Endodermal cell (in vitro differentiated cells): ENCODE measurements around the gene BCL11B. TPM values are rescaled to one million over a fixed set of nuclear protein-coding genes. Genes with fewer than 3 reads are reported as not detected.

ENCODE experiments used
- DNase-seq: peaks from one replicate; pipeline ENCODE4 v3.0.0-alpha.2; 2017
- H3K27ac ChIP-seq: 2 replicates; pipeline ENCODE4 v1.5.1; 2013; ENCODE audit warnings: mild to moderate bottlenecking, low read depth, low read length, moderate library complexity
- H3K27me3 ChIP-seq: 2 replicates; pipeline ENCODE4 v1.6.1; 2013; ENCODE audit warnings: mild to moderate bottlenecking, low read length, moderate library complexity; ENCODE audit not compliant: insufficient read depth, control insufficient read depth, poor library complexity, severe bottlenecking
- H3K36me3 ChIP-seq: 2 replicates; pipeline ENCODE4 v1.7.0; 2013; ENCODE audit warnings: mild to moderate bottlenecking, low read length, moderate library complexity; ENCODE audit not compliant: control insufficient read depth, insufficient read depth
- H3K4me1 ChIP-seq: one replicate; pipeline ENCODE4 v1.7.0; 2013; ENCODE audit warnings: low read length; ENCODE audit not compliant: control insufficient read depth, insufficient read depth
- H3K4me3 ChIP-seq: 2 replicates; pipeline ENCODE4 v1.5.1; 2013; ENCODE audit warnings: mild to moderate bottlenecking, low read length, moderate library complexity
- H3K9ac ChIP-seq: 2 replicates; pipeline ENCODE4 v1.6.1; 2013; ENCODE audit warnings: mild to moderate bottlenecking, low read length, moderate library complexity; ENCODE audit not compliant: poor library complexity, severe bottlenecking; ENCODE audit errors: extremely low read depth
- H3K9me3 ChIP-seq: 2 replicates; pipeline ENCODE4 v1.6.1; 2013; ENCODE audit warnings: mild to moderate bottlenecking, low read length, moderate library complexity; ENCODE audit not compliant: control insufficient read depth
- H3K27ac Mint-ChIP-seq: 2 replicates; pipeline ENCODE4 v1.8.0; 2020; ENCODE audit warnings: mixed read lengths
- H3K27me3 Mint-ChIP-seq: 2 replicates; pipeline ENCODE4 v1.8.0; 2021; ENCODE audit warnings: mild to moderate bottlenecking, mixed read lengths; ENCODE audit not compliant: insufficient read depth
- H3K36me3 Mint-ChIP-seq: 2 replicates; pipeline ENCODE4 v1.8.0; 2020; ENCODE audit warnings: low read depth, mixed read lengths
- H3K4me1 Mint-ChIP-seq: 2 replicates; pipeline ENCODE4 v1.8.0; 2020; ENCODE audit warnings: mixed read lengths
- H3K4me3 Mint-ChIP-seq: 2 replicates; pipeline ENCODE4 v1.8.0; 2020; ENCODE audit warnings: mild to moderate bottlenecking, moderate library complexity, mixed read lengths
- H3K9me3 Mint-ChIP-seq: 2 replicates; pipeline ENCODE4 v1.8.0; 2020; ENCODE audit warnings: mild to moderate bottlenecking, mixed read lengths
- WGBS, 2 experiments: methylation state at CpG; one replicate each; pipeline versions ENCODE4 v1.1.5 to v1.1.7; 2013; ENCODE audit warnings: missing lambda C conversion rate in 2 of 2, mixed read lengths in 1 of 2; ENCODE audit not compliant: insufficient coverage in 1 of 2, insufficient read length in 1 of 2; 5-methylcytosine and 5-hydroxymethylcytosine counted together
- total RNA-seq, 2 donors: library from RNA; stranded (reverse); fragmentation: NEBNext Ultra II Directional in 1 of 2; extraction: Animal tissue kit (Norgen Biotek cat#: 25700) in 1 of 2; gene quantifications; 2 replicates in 1 of 2; 3 replicates in 1 of 2; pipeline ENCODE4 v1.2.1, GENCODE V29; 2021
- TF ChIP-seq, protein P1 (sequence below): fragments of 200-600 bp; sonication (generic); conservative IDR thresholded peaks from 2 replicates; pipeline ENCODE4 v1.5.0; 2021; ENCODE audit warnings: antibody characterized with exemption, mild to moderate bottlenecking

BCL11B gene
- total RNA-seq, 2 donors from 2014 or later: 5.7 to 6.0 TPM

DNA sequence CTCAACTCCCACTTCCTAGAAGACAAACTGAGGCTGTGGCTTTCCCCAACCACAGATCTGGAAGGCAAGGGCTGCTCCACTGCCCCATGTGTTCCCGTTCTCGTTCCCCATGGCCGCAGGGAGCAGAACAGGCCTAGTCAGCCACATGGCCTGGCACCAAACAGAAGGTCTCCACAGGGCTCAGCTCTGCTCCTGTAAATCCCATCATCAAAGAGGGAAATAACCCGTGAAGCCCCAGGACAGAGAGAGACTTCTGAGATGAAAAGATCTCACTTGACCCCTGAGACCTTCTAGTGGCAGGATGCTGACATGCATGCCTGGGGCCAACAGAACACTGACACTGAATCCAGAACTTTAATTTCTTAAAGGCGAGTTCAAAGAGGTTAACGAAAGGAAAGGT is 68.9 kb downstream of the BCL11B start:
- Mint-ChIP-seq H3K4me1 (peaks cover 8% of the 10 kb centered on the region), H3K27ac (no peak overlapping the region), H3K4me3 (no peak overlapping the region), H3K27me3 (no peaks in the 10 kb centered on the region), H3K36me3 (peaks cover 6% of the 10 kb centered on the region), H3K9me3 (no peaks in the 10 kb centered on the region)
- Histone ChIP-seq H3K27me3 (no peaks in the 10 kb centered on the region), H3K27ac (no peak overlapping the region), H3K4me3 (no peak overlapping the region), H3K4me1 (no peaks in the 10 kb centered on the region), H3K9me3 (no peaks in the 10 kb centered on the region), H3K36me3 (peaks cover 11% of the 10 kb centered on the region), H3K9ac (no peak overlapping the region)
- 89 to 98% methylated on average over 5 to 6 of the region's 6 CpGs for WGBS, 2 experiments
- TF ChIP-seq, protein P1, sequence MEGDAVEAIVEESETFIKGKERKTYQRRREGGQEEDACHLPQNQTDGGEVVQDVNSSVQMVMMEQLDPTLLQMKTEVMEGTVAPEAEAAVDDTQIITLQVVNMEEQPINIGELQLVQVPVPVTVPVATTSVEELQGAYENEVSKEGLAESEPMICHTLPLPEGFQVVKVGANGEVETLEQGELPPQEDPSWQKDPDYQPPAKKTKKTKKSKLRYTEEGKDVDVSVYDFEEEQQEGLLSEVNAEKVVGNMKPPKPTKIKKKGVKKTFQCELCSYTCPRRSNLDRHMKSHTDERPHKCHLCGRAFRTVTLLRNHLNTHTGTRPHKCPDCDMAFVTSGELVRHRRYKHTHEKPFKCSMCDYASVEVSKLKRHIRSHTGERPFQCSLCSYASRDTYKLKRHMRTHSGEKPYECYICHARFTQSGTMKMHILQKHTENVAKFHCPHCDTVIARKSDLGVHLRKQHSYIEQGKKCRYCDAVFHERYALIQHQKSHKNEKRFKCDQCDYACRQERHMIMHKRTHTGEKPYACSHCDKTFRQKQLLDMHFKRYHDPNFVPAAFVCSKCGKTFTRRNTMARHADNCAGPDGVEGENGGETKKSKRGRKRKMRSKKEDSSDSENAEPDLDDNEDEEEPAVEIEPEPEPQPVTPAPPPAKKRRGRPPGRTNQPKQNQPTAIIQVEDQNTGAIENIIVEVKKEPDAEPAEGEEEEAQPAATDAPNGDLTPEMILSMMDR: peak; percentile 51
- DNase-seq: no peak

DNA sequence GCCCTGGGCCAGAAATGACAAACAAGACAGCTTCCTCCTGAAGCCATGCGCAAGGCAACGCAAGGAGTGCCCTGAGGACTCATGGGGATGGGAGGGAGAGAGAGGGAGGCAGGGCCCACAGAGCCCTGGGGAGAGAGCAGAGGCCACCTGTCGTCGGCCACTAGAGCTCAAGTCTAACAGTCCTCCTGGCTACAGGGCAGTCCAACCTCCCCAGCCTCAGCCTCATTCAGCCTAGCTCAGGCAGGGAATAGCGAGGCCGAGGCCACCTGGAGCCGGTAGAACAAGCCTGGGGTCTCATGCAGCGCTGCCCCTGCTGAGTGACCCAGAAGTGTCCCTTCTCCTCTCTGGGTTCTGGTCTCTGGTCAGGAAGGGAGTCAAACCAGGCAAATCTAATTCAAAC is 69.5 kb downstream of the BCL11B start:
- TF ChIP-seq, protein P1: no peak
- Histone ChIP-seq H3K4me3 (no peak overlapping the region), H3K4me1 (no peaks in the 10 kb centered on the region), H3K27ac (no peak overlapping the region), H3K27me3 (no peaks in the 10 kb centered on the region), H3K9ac (no peak overlapping the region), H3K36me3 (peaks cover 12% of the 10 kb centered on the region), H3K9me3 (no peaks in the 10 kb centered on the region)
- Mint-ChIP-seq H3K4me3 (no peak overlapping the region), H3K4me1 (peaks cover 3% of the 10 kb centered on the region), H3K27ac (peak overlapping the region; percentile 55), H3K27me3 (no peaks in the 10 kb centered on the region), H3K36me3 (peaks cover 6% of the 10 kb centered on the region), H3K9me3 (no peaks in the 10 kb centered on the region)
- no peak for DNase-seq
- WGBS, 2 experiments: 90 to 97% methylated on average over 5 to 8 of the region's 8 CpGs

DNA sequence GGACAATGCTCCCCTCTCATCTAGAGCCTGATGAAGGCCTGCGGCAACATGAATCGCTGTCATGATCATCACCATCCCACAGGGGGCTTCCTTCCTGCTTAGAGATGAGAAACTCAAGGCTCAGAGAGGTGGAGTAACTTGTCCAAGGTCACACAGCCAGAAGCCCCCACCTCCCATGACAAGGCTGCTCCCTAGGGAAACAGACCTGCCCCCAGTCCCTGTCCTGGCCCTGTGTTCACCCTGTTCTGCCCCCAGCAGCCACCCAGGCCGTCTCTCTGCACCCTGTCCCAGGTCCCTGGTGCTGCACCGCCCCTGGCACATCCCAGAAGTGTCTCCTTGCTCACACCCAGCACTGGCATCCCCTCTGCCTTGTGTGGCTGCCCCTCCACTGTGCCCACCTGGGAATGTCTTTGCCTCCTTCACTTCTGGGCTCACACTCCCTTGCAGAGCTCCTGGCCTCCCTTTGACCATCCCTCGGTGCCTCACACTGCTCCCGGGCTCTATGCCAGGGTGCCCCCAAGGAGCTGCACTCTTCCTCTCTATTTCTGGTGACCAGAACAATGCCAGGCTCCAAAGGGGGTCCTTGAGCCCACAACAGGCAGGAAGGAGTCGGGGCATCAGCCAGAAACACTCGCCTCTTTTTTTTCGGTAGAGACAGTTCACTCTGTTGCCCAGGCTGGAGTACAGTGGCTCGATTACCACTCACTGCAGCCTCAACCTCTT is 70.5 kb downstream of the BCL11B start:
- WGBS, 2 experiments: 91 to 95% methylated on average over 8 to 10 of the region's 10 CpGs
- Mint-ChIP-seq H3K9me3 (no peaks in the 10 kb centered on the region), H3K27me3 (no peaks in the 10 kb centered on the region), H3K4me1 (no peaks in the 10 kb centered on the region), H3K4me3 (no peak overlapping the region), H3K27ac (no peak overlapping the region), H3K36me3 (peaks cover 6% of the 10 kb centered on the region)
- H3K9ac ChIP-seq: no peak overlapping the region
- H3K9me3 ChIP-seq: no peaks in the 10 kb centered on the region
- no peak overlapping the region for H3K27ac ChIP-seq
- H3K4me3 ChIP-seq: no peak overlapping the region
- peaks cover 12% of the 10 kb centered on the region for H3K36me3 ChIP-seq
- H3K27me3 ChIP-seq: no peaks in the 10 kb centered on the region
- DNase-seq: peak; percentile 65
- TF ChIP-seq, protein P1: peak; percentile 51
- no peaks in the 10 kb centered on the region for H3K4me1 ChIP-seq
